Aorta (tissue), 5 donors: ENCODE data around the gene CD47. TPM values are rescaled to one million over a fixed set of nuclear protein-coding genes. Genes with fewer than 3 reads are reported as not detected.

ENCODE experiments used
- ATAC-seq: fragments of 200-7000 bp; cut with Tn5 transposase; one replicate; pipeline ENCODE4 v1.9.1; 2022; ENCODE audit warnings: moderate library complexity; ENCODE audit not compliant: low FRiP score
- DNase-seq, 2 donors: peaks; one replicate each; pipeline ENCODE4 v3.0.0-alpha.2; 2020
- H3K27ac ChIP-seq, 2 donors: one replicate each; pipeline ENCODE4 v1.5.1; 2013; ENCODE audit warnings: low read length in 2 of 2, mild to moderate bottlenecking in 2 of 2, moderate library complexity in 2 of 2, control low read depth in 1 of 2, inconsistent platforms in 1 of 2, low read depth in 1 of 2
- H3K27me3 ChIP-seq, 2 donors: one replicate each; pipeline ENCODE4 v1.6.1; 2013; ENCODE audit warnings: control low read depth in 1 of 2, low read length in 1 of 2, mild to moderate bottlenecking in 1 of 2, moderate library complexity in 1 of 2; ENCODE audit not compliant: insufficient read depth in 2 of 2, control insufficient read depth in 1 of 2
- H3K36me3 ChIP-seq, 2 donors: one replicate each; pipeline ENCODE4 v1.6.1; 2013; ENCODE audit warnings: control low read depth in 1 of 2, low read length in 1 of 2, mild to moderate bottlenecking in 1 of 2; ENCODE audit not compliant: insufficient read depth in 2 of 2, control insufficient read depth in 1 of 2
- H3K4me1 ChIP-seq, 2 donors: one replicate each; pipeline ENCODE4 v1.6.1; 2013; ENCODE audit warnings: low read length in 2 of 2, control low read depth in 1 of 2, mild to moderate bottlenecking in 1 of 2, moderate library complexity in 1 of 2; ENCODE audit not compliant: insufficient read depth in 2 of 2, control insufficient read depth in 1 of 2
- H3K4me3 ChIP-seq, 2 donors: one replicate each; pipeline ENCODE4 v1.5.1; 2013; ENCODE audit warnings: low read length in 2 of 2, control low read depth in 1 of 2, mild to moderate bottlenecking in 1 of 2
- H3K9me3 ChIP-seq: one replicate; pipeline ENCODE4 v1.6.1; 2013; ENCODE audit warnings: mild to moderate bottlenecking, low read length; ENCODE audit not compliant: control insufficient read depth
- WGBS, 2 donors: extraction: QIAGEN DNeasy Blood & Tissue Kit; methylation state at CpG; one replicate each; pipeline ENCODE4 v1.1.7; 2013; 5-methylcytosine and 5-hydroxymethylcytosine counted together
- intact Hi-C, 2 donors: fragments of 100-400 bp; cut with DNase I; formaldehyde crosslinking; loops; one replicate each; pipeline versions ENCODE4 v1.14.2 to v1.15.0; 2022
- polyA plus RNA-seq, 2 donors: library from polyadenylated mRNA; stranded (reverse); fragments of 200-250 nt; gene quantifications; one replicate each; pipeline ENCODE4 v1.2.3, GENCODE V29; 2013
- total RNA-seq, 2 donors: library from RNA; stranded (reverse); fragmentation: NEBNext Ultra II Directional; extraction: Animal tissue kit (Norgen Biotek cat#: 25700); gene quantifications; one replicate each; pipeline ENCODE4 v1.2.1, GENCODE V29; 2021
- donor health status: healthy with polysubstance abuse.
- donor health status: Bipolar disorder and iron deficiency.
- donor health status: DM: no; HTN: no; CAD: no.
- donor health status: DM: no; HTN: no; CAD: no.
- donor health status: DM: yes; HTN: yes; CAD: no.

CD47 gene
- total and polyA plus RNA-seq, 4 donors: 14.9 to 96.7 (median 58.9) TPM

GRCh38 chr3:108037770-108038169, 53.1 kb downstream of the CD47 start:
- no peak for DNase-seq
- WGBS, 2 donors: 33 to 38% methylated on average over 3 of the region's 3 CpGs
- H3K4me1 ChIP-seq: no peaks in the 10 kb centered on the region
- peaks cover 0 to 3% of the 10 kb centered on the region in 2 donors for H3K36me3 ChIP-seq
- intact Hi-C loops: no loop called here
- no peak overlapping the region for H3K4me3 ChIP-seq
- no peaks in the 10 kb centered on the region for H3K9me3 ChIP-seq
- H3K27ac ChIP-seq: no peak overlapping the region
- H3K27me3 ChIP-seq: no peaks in the 10 kb centered on the region
- ATAC-seq: no peak

GRCh38 chr3:108036984-108037741, 53.7 kb downstream of the CD47 start:
- intact Hi-C loops: no loop called here
- H3K36me3 ChIP-seq: peaks cover 0 to 3% of the 10 kb centered on the region in 2 donors

DNA sequence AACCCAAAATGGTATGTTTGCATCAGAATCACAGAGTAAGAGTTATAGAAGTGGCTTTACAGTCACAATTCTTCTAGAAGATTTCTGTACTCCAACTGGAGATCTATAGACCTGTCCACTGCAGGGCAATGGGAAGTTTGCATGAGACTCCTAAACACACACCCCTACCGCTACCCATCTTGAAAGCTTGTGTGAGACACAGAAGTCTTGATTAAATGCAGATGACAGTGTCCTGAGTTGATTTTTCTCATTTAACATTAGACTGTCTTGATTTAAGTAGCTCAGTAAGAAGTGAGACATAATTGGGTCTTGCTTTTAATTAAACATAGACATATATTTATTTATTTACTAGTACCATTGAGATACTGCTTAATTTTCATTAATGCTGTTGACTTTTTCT, 54.4 kb downstream of the CD47 start:
- Histone ChIP-seq H3K4me1 (no peaks in the 10 kb centered on the region), H3K4me3 (no peak overlapping the region), H3K36me3 (no peaks in the 10 kb centered on the region), H3K27me3 (no peaks in the 10 kb centered on the region), H3K27ac (no peak overlapping the region), H3K9me3 (no peaks in the 10 kb centered on the region)
- DNase-seq: no peak
- 96 to 97% methylated on average over 1 of the region's 1 CpG for WGBS, 2 donors
- intact Hi-C loops: no loop called here
- no peak for ATAC-seq

More at GRCh38 chr3:108036984-108037741, 53.7 kb downstream of the CD47 start:
- no peak for DNase-seq
- no peak overlapping the region for H3K27ac ChIP-seq
- no peak for ATAC-seq
- no peak overlapping the region for H3K4me3 ChIP-seq
- no peaks in the 10 kb centered on the region for H3K9me3 ChIP-seq
- no peaks in the 10 kb centered on the region for H3K4me1 ChIP-seq
- no peaks in the 10 kb centered on the region for H3K27me3 ChIP-seq
- 87 to 90% methylated on average over 12 of the region's 12 CpGs for WGBS, 2 donors

DNA sequence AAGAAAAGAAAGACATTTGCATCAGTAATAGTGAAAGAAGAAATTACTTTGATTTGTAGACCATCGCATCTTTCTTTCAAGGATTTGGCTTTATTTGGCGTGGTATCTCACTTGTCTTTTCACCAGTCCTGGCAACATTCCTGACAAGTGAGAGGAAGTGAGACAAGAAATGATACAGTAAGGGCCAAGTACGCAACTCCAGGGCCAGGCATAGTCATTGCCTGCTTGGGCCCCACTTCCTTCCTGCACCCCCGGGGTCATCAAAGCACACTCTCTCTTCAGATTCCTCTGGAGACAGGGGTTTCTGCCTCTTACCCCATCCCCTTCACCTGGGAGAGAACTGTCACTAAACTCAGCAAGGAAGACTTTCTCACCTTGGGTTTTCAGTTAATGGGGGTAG, 55.1 kb downstream of the CD47 start:
- 61 to 66% methylated on average over 4 of the region's 4 CpGs for WGBS, 2 donors
- intact Hi-C loops: no loop called here
- H3K4me1 ChIP-seq: peaks cover 0 to 3% of the 10 kb centered on the region in 2 donors
- no peak for ATAC-seq
- no peak overlapping the region for H3K4me3 ChIP-seq
- DNase-seq: no peak
- H3K27me3 ChIP-seq: no peaks in the 10 kb centered on the region
- H3K9me3 ChIP-seq: no peaks in the 10 kb centered on the region
- no peaks in the 10 kb centered on the region for H3K36me3 ChIP-seq
- H3K27ac ChIP-seq: no peak overlapping the region

DNA sequence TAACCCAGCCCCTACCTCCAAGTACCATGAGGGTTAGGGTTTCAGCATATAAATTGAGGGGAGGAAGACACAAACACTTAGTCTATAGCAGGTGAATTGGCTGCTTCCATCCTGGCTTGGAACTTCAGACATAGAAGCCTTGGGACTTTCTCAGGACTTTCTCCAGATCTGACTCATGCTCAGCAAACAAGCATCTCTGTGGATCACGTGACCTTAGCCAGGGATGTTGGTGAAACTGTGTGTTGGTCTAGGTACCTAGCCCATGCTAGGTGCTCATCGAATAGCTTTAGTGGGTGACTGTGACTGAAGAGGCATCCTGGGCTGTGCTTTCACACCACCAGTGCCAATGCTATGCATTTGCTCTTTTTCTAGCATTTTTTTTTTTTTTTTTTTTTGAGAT, 58.9 kb downstream of the CD47 start:
- 83 to 88% methylated on average over 2 of the region's 2 CpGs for WGBS, 2 donors
- H3K36me3 ChIP-seq: no peaks in the 10 kb centered on the region
- intact Hi-C loops: no loop called here
- no peak overlapping the region for H3K4me3 ChIP-seq
- DNase-seq: no peak
- H3K9me3 ChIP-seq: no peaks in the 10 kb centered on the region
- H3K27ac ChIP-seq: no peak overlapping the region
- no peaks in the 10 kb centered on the region for H3K27me3 ChIP-seq
- ATAC-seq: no peak
- peaks cover 0 to 3% of the 10 kb centered on the region in 2 donors for H3K4me1 ChIP-seq

DNA sequence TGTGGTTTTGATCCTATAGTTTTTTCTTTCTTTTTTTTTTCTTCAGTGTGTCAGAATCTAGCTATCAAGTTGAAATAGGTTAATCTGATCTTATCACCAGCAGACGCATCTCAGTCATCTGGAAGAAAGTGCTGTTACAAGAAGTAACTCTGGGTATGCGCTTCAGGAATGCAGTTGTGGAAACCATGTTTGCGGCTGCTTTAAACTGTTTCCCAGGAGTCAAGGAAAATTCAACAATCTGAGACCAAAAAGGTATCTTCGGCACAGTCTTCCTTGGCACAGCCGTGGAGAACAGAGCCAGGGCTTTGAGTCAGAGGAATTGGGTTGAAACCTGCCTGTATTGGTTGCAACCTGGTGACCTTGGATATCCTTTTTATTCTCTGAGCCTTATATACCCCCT, 59.9 kb downstream of the CD47 start:
- intact Hi-C loops: no loop called here
- Histone ChIP-seq H3K4me1 (peaks cover 0 to 3% of the 10 kb centered on the region in 2 donors), H3K36me3 (no peaks in the 10 kb centered on the region), H3K27me3 (no peaks in the 10 kb centered on the region), H3K4me3 (no peak overlapping the region), H3K27ac (no peak overlapping the region), H3K9me3 (no peaks in the 10 kb centered on the region)
- DNase-seq (no peak), ATAC-seq (no peak)
- WGBS, 2 donors: 83 to 84% methylated on average over 5 of the region's 5 CpGs

GRCh38 chr3:108029466-108029865, 61.4 kb downstream of the CD47 start:
- no peak for ATAC-seq
- intact Hi-C loops: no loop called here
- no peaks in the 10 kb centered on the region for H3K9me3 ChIP-seq
- 3 to 11% methylated on average over 1 of the region's 1 CpG for WGBS, 2 donors
- H3K27me3 ChIP-seq: no peaks in the 10 kb centered on the region
- H3K4me3 ChIP-seq: no peak overlapping the region
- no peak for DNase-seq
- no peak overlapping the region for H3K27ac ChIP-seq
- peaks cover 0 to 4% of the 10 kb centered on the region in 2 donors for H3K4me1 ChIP-seq
- no peaks in the 10 kb centered on the region for H3K36me3 ChIP-seq

- DNase-seq: no peak
Observed at GRCh38 chr3:108028896-108029295, 61.9 kb downstream of the CD47 start.

GRCh38 chr3:108025177-108025576, 65.7 kb downstream of the CD47 start:
- H3K36me3 ChIP-seq: no peaks in the 10 kb centered on the region
- no peak for ATAC-seq
- H3K9me3 ChIP-seq: no peaks in the 10 kb centered on the region
- no peaks in the 10 kb centered on the region for H3K27me3 ChIP-seq
- H3K4me1 ChIP-seq: peaks cover 0 to 1% of the 10 kb centered on the region in 2 donors
- H3K27ac ChIP-seq: no peak overlapping the region
- intact Hi-C loops: no loop called here
- 37 to 41% methylated on average over 3 of the region's 3 CpGs for WGBS, 2 donors
- DNase-seq: no peak
- no peak overlapping the region for H3K4me3 ChIP-seq

More at GRCh38 chr3:108028896-108029295, 61.9 kb downstream of the CD47 start:
- H3K36me3 ChIP-seq: no peaks in the 10 kb centered on the region
- no peak for ATAC-seq
- H3K27ac ChIP-seq: no peak overlapping the region
- no peak overlapping the region for H3K4me3 ChIP-seq
- WGBS, 2 donors: 94 to 98% methylated on average over 2 of the region's 2 CpGs
- H3K27me3 ChIP-seq: no peaks in the 10 kb centered on the region
- peaks cover 0 to 4% of the 10 kb centered on the region in 2 donors for H3K4me1 ChIP-seq
- intact Hi-C loops: no loop called here
- H3K9me3 ChIP-seq: no peaks in the 10 kb centered on the region
